Left ventricle myocardium inferior (tissue), 1 donor: ENCODE results near the gene L3MBTL4. TPM values are rescaled to one million over a fixed set of nuclear protein-coding genes. Genes with fewer than 3 reads are reported as not detected.

Experiments used
- DNase-seq: peaks from one replicate; pipeline ENCODE4 v3.0.0-alpha.2; 2020
- H3K27ac ChIP-seq: fragments of 200-600 bp; replicated peaks from 2 replicates; pipeline ENCODE4 v1.8.0; 2021
- H3K27me3 ChIP-seq: fragments of 200-600 bp; 2 replicates; pipeline ENCODE4 v1.8.0; 2021; ENCODE audit warnings: low read depth
- H3K36me3 ChIP-seq: fragments of 200-600 bp; 2 replicates; pipeline ENCODE4 v1.8.0; 2021
- H3K4me1 ChIP-seq: fragments of 200-600 bp; 2 replicates; pipeline ENCODE4 v1.8.0; 2021
- H3K4me3 ChIP-seq: fragments of 200-600 bp; 2 replicates; pipeline ENCODE4 v1.8.0; 2021; ENCODE audit warnings: mild to moderate bottlenecking, moderate library complexity
- H3K9me3 ChIP-seq: fragments of 200-600 bp; replicated peaks from 2 replicates; pipeline ENCODE4 v1.8.0; 2021
- CTCF ChIP-seq: fragments of 200-600 bp; IDR thresholded peaks from 2 replicates; pipeline ENCODE4 v1.8.0; 2021; ENCODE audit warnings: antibody characterized with exemption, mild to moderate bottlenecking, borderline replicate concordance
- intact Hi-C: fragments of 100-400 bp; cut with micrococcal nuclease; formaldehyde crosslinking; loops from one replicate; pipeline ENCODE4 v1.11.0; 2022
- total RNA-seq: library from RNA; stranded (reverse); fragmentation: NEBNext Ultra II Directional; extraction: Animal tissue kit (Norgen Biotek cat#: 25700); gene quantifications from one replicate; pipeline ENCODE4 v1.2.1, GENCODE V29; 2021
- donor health status: DM: no; HTN: yes; CAD: no; lungs with severe emphysema.

L3MBTL4 gene
- total RNA-seq, 1 donor from 2014 or later, result 3.5 TPM

DNA sequence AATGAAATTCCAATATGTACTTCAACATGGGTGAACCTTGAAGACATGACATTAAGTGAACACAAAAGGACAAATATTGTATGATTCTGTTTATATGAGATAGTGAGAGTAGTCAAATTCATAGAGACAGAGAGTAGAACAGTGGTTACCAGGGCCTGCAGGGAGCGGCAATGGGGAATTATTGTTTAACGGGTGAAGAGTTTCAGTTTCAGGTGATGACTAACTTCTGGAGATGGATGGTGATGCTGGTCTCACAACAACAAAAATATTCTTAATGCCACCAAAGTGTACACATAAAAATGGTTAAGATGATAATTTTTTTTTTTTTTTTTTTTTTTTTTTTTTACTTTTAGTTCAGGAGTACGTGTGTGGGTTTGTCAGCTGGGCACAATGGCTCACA lies 410.0 kb downstream of the L3MBTL4 start:
- Histone ChIP-seq H3K27ac (no peak overlapping the region), H3K4me1 (no peaks in the 10 kb centered on the region), H3K9me3 (peaks cover 6% of the 10 kb centered on the region), H3K27me3 (no peaks in the 10 kb centered on the region), H3K4me3 (no peak overlapping the region), H3K36me3 (no peaks in the 10 kb centered on the region)
- intact Hi-C loops, result no loop called here
- DNase-seq, result no peak
- TF ChIP-seq CTCF, result no peak

DNA sequence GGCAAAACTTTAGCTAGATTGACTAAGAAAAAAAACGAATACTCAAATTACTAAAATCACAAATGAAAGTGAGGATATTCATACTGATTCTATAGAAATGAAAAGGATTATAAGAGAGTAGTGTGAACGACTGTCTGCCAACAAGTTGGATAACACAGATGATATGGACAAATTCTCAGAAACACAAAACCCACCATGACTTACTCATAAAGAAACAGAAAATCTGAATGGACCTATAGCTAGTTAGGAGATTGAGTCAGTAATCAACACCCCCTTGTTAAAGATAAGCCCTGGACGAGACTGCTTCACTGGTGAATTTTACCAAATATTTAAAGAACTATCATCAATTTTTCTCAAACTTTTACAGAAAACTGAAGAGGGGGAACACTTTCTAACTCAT lies 410.6 kb downstream of the L3MBTL4 start:
- H3K9me3 ChIP-seq, result peaks cover 9% of the 10 kb centered on the region
- intact Hi-C loops, result no loop called here
- DNase-seq, result no peak

GRCh38 chr18:6001867-6002266 lies 412.8 kb downstream of the L3MBTL4 start:
- Histone ChIP-seq H3K9me3 (peaks cover 9% of the 10 kb centered on the region), H3K27ac (no peak overlapping the region), H3K36me3 (no peaks in the 10 kb centered on the region), H3K27me3 (no peaks in the 10 kb centered on the region), H3K4me3 (no peak overlapping the region), H3K4me1 (no peaks in the 10 kb centered on the region)
- no peak for TF ChIP-seq CTCF
- intact Hi-C loops, result no loop called here
- no peak for DNase-seq

More for the DNA sequence above, 410.6 kb downstream of the L3MBTL4 start:
- no peak for TF ChIP-seq CTCF
- no peaks in the 10 kb centered on the region for H3K27me3 ChIP-seq
- H3K27ac ChIP-seq, result no peak overlapping the region
- H3K4me1 ChIP-seq, result no peaks in the 10 kb centered on the region
- H3K4me3 ChIP-seq, result no peak overlapping the region
- no peaks in the 10 kb centered on the region for H3K36me3 ChIP-seq

DNA sequence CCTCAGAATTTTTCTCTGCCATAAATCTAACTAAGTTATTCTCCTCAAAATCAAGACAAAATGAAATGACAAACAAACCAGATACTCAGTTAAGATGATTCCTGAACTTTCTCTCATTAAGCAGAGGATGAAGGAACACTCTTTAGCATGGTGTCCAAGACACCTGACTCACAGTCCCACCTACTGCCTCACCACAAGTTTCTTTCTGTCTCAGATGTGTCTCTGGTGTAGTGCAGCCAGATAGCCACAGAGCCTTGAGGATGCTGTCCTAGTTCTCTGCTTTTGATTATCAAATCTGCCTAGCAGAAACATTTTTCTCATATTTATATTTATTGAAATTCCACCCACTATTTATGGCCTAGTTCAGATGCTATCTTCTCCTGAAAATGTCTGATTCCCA lies 415.8 kb downstream of the L3MBTL4 start:
- intact Hi-C loops, result no loop called here

DNA sequence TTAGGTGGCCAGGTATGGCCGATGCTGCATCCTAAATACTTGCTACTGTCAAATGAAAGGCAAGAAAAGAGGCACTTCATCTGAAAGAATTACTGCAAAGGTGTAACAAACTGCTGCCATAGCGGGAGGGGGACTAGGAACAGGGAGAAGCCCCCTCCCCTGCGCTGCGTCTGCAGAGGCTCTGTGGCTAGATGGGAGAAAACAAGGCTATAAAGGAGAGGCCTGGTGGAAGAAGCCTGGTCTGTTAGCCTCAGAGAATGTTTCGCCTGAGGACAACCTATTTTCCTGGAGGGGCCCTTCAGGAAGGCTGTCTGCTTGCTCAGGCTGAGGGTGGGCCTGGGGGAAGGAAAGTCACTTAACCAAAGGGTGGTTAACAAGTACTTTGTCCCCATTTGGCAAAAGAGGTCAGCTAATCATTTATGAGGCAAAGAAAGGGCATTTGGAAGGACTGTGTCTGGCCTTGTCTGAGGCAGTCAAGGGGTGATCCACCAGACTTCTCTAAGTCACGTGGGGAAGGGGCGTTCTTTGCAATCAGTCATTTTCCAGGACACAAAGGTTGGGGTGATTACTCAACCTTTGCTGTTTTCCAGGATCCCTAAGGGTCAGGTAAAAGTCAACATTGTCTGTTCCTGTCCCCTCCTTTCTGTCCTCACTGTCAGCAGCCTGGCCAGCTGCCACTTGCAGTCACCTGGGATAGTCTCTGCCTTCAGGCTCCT lies 416.4 kb downstream of the L3MBTL4 start:
- intact Hi-C loops, result no loop called here
- no peaks in the 10 kb centered on the region for H3K4me1 ChIP-seq
- no peaks in the 10 kb centered on the region for H3K36me3 ChIP-seq
- H3K27ac ChIP-seq, result no peak overlapping the region
- TF ChIP-seq CTCF, result no peak
- no peak overlapping the region for H3K4me3 ChIP-seq
- H3K27me3 ChIP-seq, result no peaks in the 10 kb centered on the region
- peaks cover 9% of the 10 kb centered on the region for H3K9me3 ChIP-seq
- DNase-seq, result no peak

More for the DNA sequence above, 415.8 kb downstream of the L3MBTL4 start:
- no peaks in the 10 kb centered on the region for H3K36me3 ChIP-seq
- H3K4me3 ChIP-seq, result no peak overlapping the region
- H3K4me1 ChIP-seq, result no peaks in the 10 kb centered on the region
- H3K27ac ChIP-seq, result no peak overlapping the region
- no peak for DNase-seq
- peaks cover 9% of the 10 kb centered on the region for H3K9me3 ChIP-seq
- H3K27me3 ChIP-seq, result no peaks in the 10 kb centered on the region
- no peak for TF ChIP-seq CTCF
